H9 (cell line): ENCODE data around the gene CCDC59. TPM values are rescaled to one million over a fixed set of nuclear protein-coding genes. Genes with fewer than 3 reads are reported as not detected.
A peak's percentile ranks its signal among the peaks of the same experiment; 100 is the strongest.
"Not testable (repeated sequence)": the region's sequence is repeated elsewhere in the genome, so short reads cannot be mapped to it uniquely, and the experiment has no call there.

Source experiments
- DNase-seq: peaks from one replicate; pipeline ENCODE4 v3.0.0-alpha.2; 2017
- H2AFZ ChIP-seq: one replicate; pipeline ENCODE4 v1.6.1; 2013; ENCODE audit warnings: mild to moderate bottlenecking, low read length, control low read depth, moderate library complexity
- H2AK5ac ChIP-seq: 2 replicates; pipeline ENCODE4 v1.6.1; 2013; ENCODE audit warnings: low read length, control low read depth, mixed read lengths; ENCODE audit not compliant: insufficient read length
- H2BK120ac ChIP-seq: one replicate; pipeline ENCODE4 v1.6.1; 2013; ENCODE audit warnings: low read depth, mild to moderate bottlenecking, low read length, control low read depth, inconsistent platforms; ENCODE audit not compliant: poor library complexity, severe bottlenecking
- H2BK12ac ChIP-seq: 2 replicates; pipeline ENCODE4 v1.6.1; 2013; ENCODE audit warnings: low read length, control low read depth, mixed read lengths, low read depth; ENCODE audit not compliant: insufficient read length
- H2BK15ac ChIP-seq: 2 replicates; pipeline ENCODE4 v1.6.1; 2013; ENCODE audit warnings: low read depth, low read length, control low read depth
- H2BK20ac ChIP-seq: one replicate; pipeline ENCODE4 v1.6.1; 2013; ENCODE audit warnings: low read depth, mild to moderate bottlenecking, low read length, control low read depth, inconsistent platforms; ENCODE audit not compliant: poor library complexity, severe bottlenecking
- H2BK5ac ChIP-seq: 2 replicates; pipeline ENCODE4 v1.6.1; 2013; ENCODE audit warnings: low read length, control low read depth, mixed read lengths; ENCODE audit not compliant: insufficient read length
- H3K14ac ChIP-seq: 2 replicates; pipeline ENCODE4 v1.6.1; 2013; ENCODE audit warnings: low read length, control low read depth; ENCODE audit not compliant: insufficient read depth
- H3K18ac ChIP-seq: 2 replicates; pipeline ENCODE4 v1.6.1; 2013; ENCODE audit warnings: low read depth, mild to moderate bottlenecking, mixed read lengths, low read length, control low read depth; ENCODE audit not compliant: insufficient read length
- H3K23ac ChIP-seq: 2 replicates; pipeline ENCODE4 v1.6.1; 2013; ENCODE audit warnings: low read length, control low read depth, mixed read lengths, low read depth; ENCODE audit not compliant: insufficient read length
- H3K23me2 ChIP-seq: 2 replicates; pipeline ENCODE4 v1.6.1; 2013; ENCODE audit warnings: low read depth, mild to moderate bottlenecking, mixed read lengths, low read length, control low read depth; ENCODE audit not compliant: insufficient read length, poor library complexity, severe bottlenecking
- H3K27ac ChIP-seq: 2 replicates; pipeline ENCODE4 v1.5.1; 2013; ENCODE audit warnings: low read length, control low read depth, mixed read lengths, low read depth; ENCODE audit not compliant: insufficient read length
- H3K27me3 ChIP-seq: 2 replicates; pipeline ENCODE4 v1.6.1; 2013; ENCODE audit warnings: low read length, control low read depth, inconsistent platforms; ENCODE audit not compliant: insufficient read depth
- H3K4ac ChIP-seq: 2 replicates; pipeline ENCODE4 v1.6.1; 2013; ENCODE audit warnings: low read depth, mild to moderate bottlenecking, control low read depth, inconsistent platforms, low read length, moderate library complexity
- H3K4me1 ChIP-seq: 2 replicates; pipeline ENCODE4 v1.6.1; 2013; ENCODE audit warnings: low read length, control low read depth, inconsistent platforms; ENCODE audit not compliant: insufficient read depth
- H3K4me2 ChIP-seq: 2 replicates; pipeline ENCODE4 v1.6.1; 2013; ENCODE audit warnings: low read length, control low read depth, mixed read lengths; ENCODE audit not compliant: insufficient read length, insufficient read depth
- H3K56ac ChIP-seq: 2 replicates; pipeline ENCODE4 v1.6.1; 2013; ENCODE audit warnings: low read depth, mild to moderate bottlenecking, mixed read lengths, low read length, control low read depth; ENCODE audit not compliant: insufficient read length
- H3K79me1 ChIP-seq: 2 replicates; pipeline ENCODE4 v1.6.1; 2013; ENCODE audit warnings: low read depth, mild to moderate bottlenecking, moderate library complexity, low read length, control low read depth, inconsistent platforms; ENCODE audit not compliant: insufficient read depth, poor library complexity, severe bottlenecking
- H3K79me2 ChIP-seq: 2 replicates; pipeline ENCODE4 v1.6.1; 2013; ENCODE audit warnings: low read length, control low read depth, inconsistent platforms; ENCODE audit not compliant: insufficient read depth
- H3K9ac ChIP-seq: 2 replicates; pipeline ENCODE4 v1.6.1; 2013; ENCODE audit warnings: low read length, control low read depth, mixed read lengths; ENCODE audit not compliant: insufficient read length; ENCODE audit errors: extremely low read depth
- H3K9me3 ChIP-seq: one replicate; pipeline ENCODE4 v1.6.1; 2013; ENCODE audit warnings: low read depth, low read length, inconsistent platforms; ENCODE audit not compliant: control insufficient read depth
- H3T11ph ChIP-seq: one replicate; pipeline ENCODE4 v1.6.1; 2013; ENCODE audit warnings: mild to moderate bottlenecking, low read length, control low read depth, inconsistent platforms
- H4K20me1 ChIP-seq: one replicate; pipeline ENCODE4 v1.6.1; 2013; ENCODE audit not compliant: control insufficient read depth, insufficient read length, insufficient read depth
- H4K5ac ChIP-seq: 2 replicates; pipeline ENCODE4 v1.6.1; 2013; ENCODE audit warnings: low read depth, mild to moderate bottlenecking, mixed read lengths, low read length, control low read depth; ENCODE audit not compliant: insufficient read length
- H4K8ac ChIP-seq: replicated peaks from 2 replicates; pipeline ENCODE4 v1.6.1; 2013; ENCODE audit warnings: low read length, control low read depth, mixed read lengths, low read depth; ENCODE audit not compliant: insufficient read length
- H4K91ac ChIP-seq: 2 replicates; pipeline ENCODE4 v1.6.1; 2013; ENCODE audit warnings: low read depth, mild to moderate bottlenecking, moderate library complexity, mixed read lengths, low read length, control low read depth; ENCODE audit not compliant: insufficient read length
- H3K27ac Mint-ChIP-seq, 3 experiments: 2 replicates in 2 of 3; 3 replicates in 1 of 3; pipeline ENCODE4 v1.8.0; 2020 to 2021; ENCODE audit warnings: mixed read lengths in 3 of 3, mild to moderate bottlenecking in 1 of 3, moderate library complexity in 1 of 3
- H3K27me3 Mint-ChIP-seq: 2 replicates; pipeline ENCODE4 v1.8.0; 2021; ENCODE audit warnings: low read depth, mild to moderate bottlenecking, moderate library complexity, mixed read lengths
- H3K36me3 Mint-ChIP-seq, 3 experiments: 2 replicates in 2 of 3; 3 replicates in 1 of 3; pipeline ENCODE4 v1.8.0; 2020 to 2021; ENCODE audit warnings: low read depth in 3 of 3, mixed read lengths in 3 of 3; ENCODE audit not compliant: insufficient read depth in 1 of 3
- H3K4me1 Mint-ChIP-seq, 2 experiments: 2 replicates each; pipeline ENCODE4 v1.8.0; 2020; ENCODE audit warnings: mixed read lengths in 2 of 2
- H3K4me3 Mint-ChIP-seq, 2 experiments: 2 replicates in 1 of 2; 3 replicates in 1 of 2; pipeline ENCODE4 v1.8.0; 2020 to 2021; ENCODE audit warnings: mild to moderate bottlenecking in 2 of 2, mixed read lengths in 2 of 2, moderate library complexity in 1 of 2
- H3K9me3 Mint-ChIP-seq, 2 experiments: 2 replicates in 1 of 2; 3 replicates in 1 of 2; pipeline ENCODE4 v1.8.0; 2020; ENCODE audit warnings: mild to moderate bottlenecking in 2 of 2, mixed read lengths in 2 of 2, moderate library complexity in 1 of 2
- WGBS: extraction: QIAGEN DNeasy Blood & Tissue Kit; methylation state at CpG from one replicate; pipeline ENCODE4 v1.1.7; 2013; ENCODE audit warnings: missing lambda C conversion rate, low lambda C conversion rate, mixed read lengths; ENCODE audit not compliant: insufficient read length; ENCODE audit errors: extremely low coverage; 5-methylcytosine and 5-hydroxymethylcytosine counted together
- total RNA-seq: library from RNA; stranded (reverse); gene quantifications from 2 replicates; pipeline ENCODE4 v1.2.1, GENCODE V29; 2021
- TF ChIP-seq, protein P1 (sequence below): fragments of 200-600 bp; sonication (generic); conservative IDR thresholded peaks from 3 replicates; pipeline ENCODE4 v1.8.0; 2021; ENCODE audit warnings: antibody characterized with exemption, mild to moderate bottlenecking

Gene CCDC59
- total RNA-seq, 1 experiment from 2014 or later, result 62.2 TPM

GRCh38 chr12:82361461-82361915 is 3.3 kb upstream of the CCDC59 start:
- Histone ChIP-seq H3K9ac (no peak overlapping the region), H2AK5ac (no peak overlapping the region), H3K9me3 (no peaks in the 10 kb centered on the region), H3K4me1 (no peaks in the 10 kb centered on the region), H3T11ph (no peak overlapping the region), H4K5ac (no peak overlapping the region), H4K20me1 (no peaks in the 10 kb centered on the region), H4K8ac (no peak overlapping the region), H2BK15ac (no peak overlapping the region), H3K14ac (no peak overlapping the region; the same call in 1 of the 2 replicates), H3K18ac (no peak overlapping the region), H2BK120ac (no peak overlapping the region), H2BK12ac (no peak overlapping the region), H3K23ac (no peak overlapping the region), H3K27ac (no peak overlapping the region), H3K56ac (no peak overlapping the region), H2BK20ac (no peak overlapping the region), H2BK5ac (no peak overlapping the region), H2AFZ (no peak overlapping the region), H3K79me1 (peaks cover 4% of the 10 kb centered on the region), H3K4ac (no peak overlapping the region), H3K4me2 (no peak overlapping the region), H4K91ac (no peak overlapping the region), H3K23me2 (no peaks in the 10 kb centered on the region), H3K79me2 (peaks cover 12% of the 10 kb centered on the region), H3K27me3 (no peaks in the 10 kb centered on the region)
- Mint-ChIP-seq H3K4me1 (peaks cover 24 to 28% of the 10 kb centered on the region in 2 experiments), H3K9me3 (peaks cover 2 to 6% of the 10 kb centered on the region in 2 experiments; a peak in 4 of 5 replicates), H3K4me3 (no peak overlapping the region), H3K27ac (peak overlapping the region in 1 of 3 experiments; percentile 87; a peak in 1 of 7 replicates), H3K27me3 (peaks cover 2% of the 10 kb centered on the region; the same call in 1 of the 2 replicates), H3K36me3 (peaks cover 18 to 28% (median 23%) of the 10 kb centered on the region in 3 experiments)
- TF ChIP-seq, protein P1, sequence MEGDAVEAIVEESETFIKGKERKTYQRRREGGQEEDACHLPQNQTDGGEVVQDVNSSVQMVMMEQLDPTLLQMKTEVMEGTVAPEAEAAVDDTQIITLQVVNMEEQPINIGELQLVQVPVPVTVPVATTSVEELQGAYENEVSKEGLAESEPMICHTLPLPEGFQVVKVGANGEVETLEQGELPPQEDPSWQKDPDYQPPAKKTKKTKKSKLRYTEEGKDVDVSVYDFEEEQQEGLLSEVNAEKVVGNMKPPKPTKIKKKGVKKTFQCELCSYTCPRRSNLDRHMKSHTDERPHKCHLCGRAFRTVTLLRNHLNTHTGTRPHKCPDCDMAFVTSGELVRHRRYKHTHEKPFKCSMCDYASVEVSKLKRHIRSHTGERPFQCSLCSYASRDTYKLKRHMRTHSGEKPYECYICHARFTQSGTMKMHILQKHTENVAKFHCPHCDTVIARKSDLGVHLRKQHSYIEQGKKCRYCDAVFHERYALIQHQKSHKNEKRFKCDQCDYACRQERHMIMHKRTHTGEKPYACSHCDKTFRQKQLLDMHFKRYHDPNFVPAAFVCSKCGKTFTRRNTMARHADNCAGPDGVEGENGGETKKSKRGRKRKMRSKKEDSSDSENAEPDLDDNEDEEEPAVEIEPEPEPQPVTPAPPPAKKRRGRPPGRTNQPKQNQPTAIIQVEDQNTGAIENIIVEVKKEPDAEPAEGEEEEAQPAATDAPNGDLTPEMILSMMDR, result no peak
- peak; percentile 42 for DNase-seq
- no CpG with 5 or more reads among the region's 22 CpGs for WGBS

DNA sequence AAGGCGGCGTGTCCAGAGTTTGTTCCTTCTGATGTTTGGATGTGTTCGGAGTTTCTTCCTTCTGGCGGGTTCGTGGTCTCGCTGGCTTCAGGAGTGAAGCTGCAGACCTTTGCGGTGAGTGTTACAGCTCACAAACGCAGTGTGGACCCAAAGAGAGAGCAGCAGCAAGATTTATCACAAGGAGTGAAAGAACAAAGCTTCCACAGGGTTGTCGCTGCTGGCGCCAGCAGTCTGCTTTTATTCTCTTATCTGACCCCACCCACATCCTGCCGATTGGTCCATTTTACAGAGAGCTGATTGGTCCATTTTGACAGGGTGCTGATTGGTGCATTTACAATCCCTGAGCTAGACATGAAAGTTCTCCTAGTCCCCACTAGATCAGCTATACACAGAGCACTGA is 2.6 kb upstream of the CCDC59 start:
- not testable (repeated sequence) for H4K91ac ChIP-seq, H2BK15ac ChIP-seq, H2BK120ac ChIP-seq, H3K4ac ChIP-seq, H2AK5ac ChIP-seq, H3K27ac ChIP-seq, H2AFZ ChIP-seq, H3K9me3 Mint-ChIP-seq, H3K79me1 ChIP-seq, H2BK20ac ChIP-seq, H3K27me3 ChIP-seq, H3K23ac ChIP-seq, H3K4me2 ChIP-seq, H3K27me3 Mint-ChIP-seq, H3K23me2 ChIP-seq, H3K9me3 ChIP-seq, H2BK5ac ChIP-seq, H3K18ac ChIP-seq, H4K8ac ChIP-seq, H4K5ac ChIP-seq, H3K9ac ChIP-seq, H3K4me3 Mint-ChIP-seq, H4K20me1 ChIP-seq, H3K56ac ChIP-seq, H3K4me1 ChIP-seq, DNase-seq, H3K14ac ChIP-seq, H3T11ph ChIP-seq, H2BK12ac ChIP-seq, H3K27ac Mint-ChIP-seq
- peaks cover 19 to 28% of the 10 kb centered on the region in 2 experiments for H3K4me1 Mint-ChIP-seq
- no CpG with 5 or more reads among the region's 11 CpGs for WGBS
- H3K79me2 ChIP-seq, result peaks cover 12% of the 10 kb centered on the region
- peaks cover 22 to 34% (median 29%) of the 10 kb centered on the region in 3 experiments for H3K36me3 Mint-ChIP-seq
